ENCODE measurements around the gene CACNA2D3. TPM values are rescaled to one million over a fixed set of nuclear protein-coding genes. Genes with fewer than 3 reads are reported as not detected.

CACNA2D3 gene
- total and polyA plus RNA-seq, 12 donors = 0.51 to 43.5 (median 19.3) TPM

DNA sequence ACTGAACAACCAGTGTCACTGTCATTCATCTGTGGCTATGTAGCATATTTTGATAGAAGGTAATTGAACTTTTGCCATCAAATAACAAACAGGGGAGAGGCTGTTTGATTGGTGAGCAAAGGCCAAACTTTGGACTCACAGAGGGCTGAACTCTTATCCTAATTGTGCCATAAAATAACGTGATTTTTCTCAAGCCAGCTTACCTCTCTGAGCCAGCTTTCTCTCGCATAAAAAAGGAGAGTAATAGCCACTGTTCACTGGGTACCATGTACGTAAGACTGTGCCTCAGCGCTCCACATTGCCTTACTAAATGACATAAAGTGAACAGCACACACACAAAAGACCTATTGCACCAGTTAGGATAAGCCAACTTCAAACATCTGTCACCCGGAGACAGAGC, 588.6 kb downstream of the CACNA2D3 start:
- 83 to 86% methylated on average over 5 of the region's 5 CpGs for WGBS, 2 donors
- no peak overlapping the region for H3K4me3 ChIP-seq
- TF ChIP-seq, protein P1, sequence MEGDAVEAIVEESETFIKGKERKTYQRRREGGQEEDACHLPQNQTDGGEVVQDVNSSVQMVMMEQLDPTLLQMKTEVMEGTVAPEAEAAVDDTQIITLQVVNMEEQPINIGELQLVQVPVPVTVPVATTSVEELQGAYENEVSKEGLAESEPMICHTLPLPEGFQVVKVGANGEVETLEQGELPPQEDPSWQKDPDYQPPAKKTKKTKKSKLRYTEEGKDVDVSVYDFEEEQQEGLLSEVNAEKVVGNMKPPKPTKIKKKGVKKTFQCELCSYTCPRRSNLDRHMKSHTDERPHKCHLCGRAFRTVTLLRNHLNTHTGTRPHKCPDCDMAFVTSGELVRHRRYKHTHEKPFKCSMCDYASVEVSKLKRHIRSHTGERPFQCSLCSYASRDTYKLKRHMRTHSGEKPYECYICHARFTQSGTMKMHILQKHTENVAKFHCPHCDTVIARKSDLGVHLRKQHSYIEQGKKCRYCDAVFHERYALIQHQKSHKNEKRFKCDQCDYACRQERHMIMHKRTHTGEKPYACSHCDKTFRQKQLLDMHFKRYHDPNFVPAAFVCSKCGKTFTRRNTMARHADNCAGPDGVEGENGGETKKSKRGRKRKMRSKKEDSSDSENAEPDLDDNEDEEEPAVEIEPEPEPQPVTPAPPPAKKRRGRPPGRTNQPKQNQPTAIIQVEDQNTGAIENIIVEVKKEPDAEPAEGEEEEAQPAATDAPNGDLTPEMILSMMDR (IDR thresholded peaks at IDR 0.05) = no peak
- H3K27me3 ChIP-seq = no peaks in the 10 kb centered on the region
- intact Hi-C loops (cut with DNase I) = no loop called here
- peaks cover 0 to 17% (median 8%) of the 10 kb centered on the region in 9 donors for H3K4me1 ChIP-seq
- DNase-seq = no peak
- peaks cover 0 to 7% (median 0%) of the 10 kb centered on the region in 11 donors for H3K9me3 ChIP-seq
- H3K36me3 ChIP-seq = no peaks in the 10 kb centered on the region
- H3K27ac ChIP-seq = no peak overlapping the region
- no peak for ATAC-seq

DNA sequence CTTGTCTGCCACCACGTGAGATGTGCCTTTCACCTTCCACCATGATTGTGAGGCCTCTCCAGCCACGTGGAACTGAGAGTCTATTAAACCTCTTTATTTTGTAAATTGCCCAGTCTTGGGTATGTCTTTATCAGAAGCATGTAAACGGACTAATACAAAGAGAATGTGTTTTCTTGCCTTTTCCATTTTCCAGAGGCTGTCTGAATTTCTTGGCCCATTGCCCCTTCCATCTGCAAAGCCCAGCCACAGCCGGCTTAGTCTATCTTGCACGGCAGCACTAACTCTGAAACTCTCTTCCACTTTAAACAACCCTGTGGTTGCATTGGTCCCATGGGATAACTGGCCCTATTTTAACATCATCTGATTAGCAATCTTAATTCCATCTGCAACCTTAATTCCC, 590.2 kb downstream of the CACNA2D3 start:
- H3K27me3 ChIP-seq = no peaks in the 10 kb centered on the region
- TF ChIP-seq, protein P1 (IDR thresholded peaks at IDR 0.05) = no peak
- peak in 1 of 2 donors; percentile 10 for DNase-seq
- no peak overlapping the region for H3K4me3 ChIP-seq
- WGBS, 2 donors = 49 to 55% methylated on average over 5 of the region's 5 CpGs
- ATAC-seq = peak in 5 of 8 donors; percentile 31 to 63 (median 52)
- intact Hi-C loops (cut with DNase I) = no loop called here
- peaks cover 0 to 7% (median 0%) of the 10 kb centered on the region in 11 donors for H3K9me3 ChIP-seq
- peaks cover 0 to 17% (median 8%) of the 10 kb centered on the region in 9 donors for H3K4me1 ChIP-seq
- no peak overlapping the region for H3K27ac ChIP-seq
- H3K36me3 ChIP-seq = no peaks in the 10 kb centered on the region

DNA sequence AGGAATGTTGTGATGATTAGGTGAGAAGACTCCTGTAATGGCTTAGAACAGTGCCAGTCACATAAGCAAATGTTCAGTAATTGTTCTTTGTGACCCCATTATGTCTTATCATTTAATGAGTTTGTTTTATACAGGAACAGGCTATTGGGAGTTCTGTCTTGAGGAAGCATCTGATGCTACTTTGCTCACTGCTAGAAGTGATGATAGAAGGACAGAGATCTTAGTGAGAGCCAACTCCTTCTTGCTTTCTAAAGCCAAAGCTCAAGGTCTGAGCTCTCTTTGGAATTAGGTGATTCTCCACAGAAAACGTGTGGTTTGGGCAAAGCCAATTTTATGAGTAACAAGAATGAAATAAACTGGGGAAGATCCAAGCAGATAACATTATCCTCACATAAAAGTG, 590.7 kb downstream of the CACNA2D3 start:
- ATAC-seq = peak in 3 of 8 donors; percentile 24 to 55 (median 48)
- Histone ChIP-seq H3K9me3 (peaks cover 0 to 7% (median 0%) of the 10 kb centered on the region in 11 donors), H3K27ac (no peak overlapping the region), H3K27me3 (no peaks in the 10 kb centered on the region), H3K36me3 (no peaks in the 10 kb centered on the region), H3K4me3 (no peak overlapping the region), H3K4me1 (peaks cover 0 to 17% (median 8%) of the 10 kb centered on the region in 9 donors)
- intact Hi-C loops (cut with DNase I) = no loop called here
- DNase-seq = no peak
- TF ChIP-seq, protein P1 (IDR thresholded peaks at IDR 0.05) = no peak
- 30 to 33% methylated on average over 1 of the region's 1 CpG for WGBS, 2 donors

DNA sequence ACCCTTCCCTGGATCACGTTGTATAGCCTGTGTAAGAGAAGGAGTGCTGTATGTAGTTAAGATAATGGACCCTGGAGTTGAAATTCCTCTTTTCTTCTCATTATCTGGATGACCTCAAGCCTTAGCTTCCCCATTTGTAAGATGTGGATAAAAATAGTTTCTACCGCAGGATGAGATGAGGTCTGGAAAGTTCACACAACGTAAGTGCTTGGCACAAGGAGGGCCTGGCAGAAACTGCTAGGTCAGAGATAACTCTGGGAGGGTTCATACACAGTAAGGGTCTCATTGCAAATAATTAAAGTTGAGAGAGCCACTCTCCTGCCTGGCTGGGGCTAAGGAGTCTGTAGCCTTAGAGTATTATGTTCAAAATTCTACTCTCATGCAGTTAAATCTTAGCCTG, 591.1 kb downstream of the CACNA2D3 start:
- TF ChIP-seq, protein P1 (IDR thresholded peaks at IDR 0.05) = no peak
- Histone ChIP-seq H3K27ac (no peak overlapping the region), H3K4me1 (peaks cover 0 to 17% (median 8%) of the 10 kb centered on the region in 9 donors), H3K27me3 (no peaks in the 10 kb centered on the region), H3K36me3 (no peaks in the 10 kb centered on the region), H3K4me3 (no peak overlapping the region), H3K9me3 (peaks cover 0 to 7% (median 0%) of the 10 kb centered on the region in 11 donors)
- WGBS, 2 donors = 9 to 17% methylated on average over 3 of the region's 3 CpGs
- ATAC-seq = peak; percentile 17 to 79 (median 56)
- DNase-seq = no peak
- intact Hi-C loops (cut with DNase I) = no loop called here
